GM18861 (cell line): Measurements from ENCODE around the gene ACAP3.

Experiments used
- ATAC-seq: cut with Tn5 transposase; IDR thresholded peaks from one replicate; pipeline ENCODE4 v1.9.1; 2021; ENCODE audit not compliant: unreplicated experiment

ACAP3 gene

DNA sequence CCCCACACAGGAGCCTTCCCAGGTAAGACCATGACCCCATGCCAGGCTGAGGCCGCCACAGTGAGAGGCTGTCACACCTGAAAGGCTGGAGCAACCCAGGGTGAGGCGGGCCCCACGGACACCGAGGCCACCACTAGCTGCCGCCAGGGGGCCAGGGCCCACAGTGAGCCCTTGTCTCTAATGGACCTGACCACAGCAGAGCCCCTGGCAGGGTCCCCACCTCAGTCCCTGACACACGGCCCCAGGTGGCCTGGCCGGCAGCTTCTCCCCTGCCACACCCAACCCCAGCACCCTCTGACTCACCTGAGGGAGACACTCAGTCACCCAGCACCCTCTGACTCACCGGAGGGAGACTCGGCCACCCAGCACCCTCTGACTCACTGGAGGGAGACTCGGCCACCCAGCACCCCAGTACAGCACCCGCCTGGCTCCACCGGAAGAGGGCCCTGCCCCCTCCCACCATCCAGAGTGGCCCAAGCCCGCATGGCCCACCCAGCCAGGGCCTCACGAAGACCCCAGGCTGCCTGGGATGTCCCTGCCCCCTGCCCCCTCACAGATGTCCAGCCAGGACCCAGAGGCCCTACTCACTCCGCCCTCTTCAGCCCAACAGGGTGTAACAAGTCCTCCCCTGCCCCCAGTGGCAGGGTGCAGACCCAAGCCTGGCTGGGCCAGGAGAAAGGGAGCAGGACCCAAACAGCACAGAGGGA, 37.1 kb upstream of the ACAP3 start:
- ATAC-seq, result no peak

GRCh38 chr1:1343811-1344421, 36.2 kb upstream of the ACAP3 start:
- ATAC-seq, result no peak

GRCh38 chr1:1342584-1343115, 34.9 kb upstream of the ACAP3 start:
- ATAC-seq, result no peak

DNA sequence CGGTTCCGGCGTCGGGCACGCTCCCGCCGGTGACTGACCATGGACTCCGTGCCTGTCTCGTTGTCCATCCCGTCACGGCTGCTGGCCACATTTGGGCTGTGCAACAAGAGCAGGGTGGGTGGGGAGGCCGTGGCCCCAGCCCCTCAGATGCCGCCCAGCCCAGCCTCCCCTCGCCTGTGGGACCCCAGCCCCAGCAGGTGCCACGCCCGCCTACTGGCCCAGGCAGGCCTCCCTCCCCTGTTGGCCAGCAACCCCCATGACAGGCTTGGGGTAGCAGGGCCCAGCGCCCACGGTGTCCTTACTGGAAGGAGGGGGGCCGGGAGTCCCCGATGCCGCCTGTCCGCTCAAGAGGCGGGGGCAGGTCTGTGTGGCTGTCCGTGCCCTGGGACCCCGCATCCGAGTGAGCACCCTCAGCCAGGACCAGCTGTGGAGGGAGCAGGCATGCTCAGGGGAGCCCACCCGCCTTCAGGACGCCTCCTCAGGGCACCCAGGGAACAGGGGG, 34.4 kb upstream of the ACAP3 start:
- ATAC-seq, result no peak

DNA sequence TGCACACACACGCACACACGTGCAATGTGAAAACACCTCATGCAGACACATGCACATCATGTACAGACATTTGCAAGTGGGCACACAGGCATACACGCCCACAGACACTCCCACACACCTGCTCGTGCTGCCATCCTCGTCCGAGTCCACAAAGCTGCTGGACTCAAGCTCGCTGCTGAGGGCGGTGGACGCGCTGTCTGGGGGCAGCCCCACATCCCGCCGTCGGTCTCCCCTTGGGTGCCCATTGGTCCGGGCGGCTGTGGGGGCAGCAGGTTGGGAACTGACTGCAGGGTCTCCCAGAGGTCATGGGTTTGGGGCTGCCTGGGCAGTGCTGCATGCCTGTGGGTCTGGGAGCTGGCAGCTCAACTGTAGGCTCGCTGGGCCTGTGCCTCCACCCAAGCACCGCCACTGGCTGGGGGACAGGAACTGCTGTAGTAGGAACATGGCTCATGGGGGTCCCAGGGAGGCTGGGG, 33.9 kb upstream of the ACAP3 start:
- ATAC-seq, result no peak

GRCh38 chr1:1340791-1341548, 33.2 kb upstream of the ACAP3 start:
- ATAC-seq, result no peak

- ATAC-seq, result no peak
Measured at GRCh38 chr1:1340185-1340584, 32.5 kb upstream of the ACAP3 start.

GRCh38 chr1:1338278-1338677, 30.5 kb upstream of the ACAP3 start:
- ATAC-seq, result no peak

GRCh38 chr1:1337793-1338147, 30.0 kb upstream of the ACAP3 start:
- ATAC-seq, result no peak

DNA sequence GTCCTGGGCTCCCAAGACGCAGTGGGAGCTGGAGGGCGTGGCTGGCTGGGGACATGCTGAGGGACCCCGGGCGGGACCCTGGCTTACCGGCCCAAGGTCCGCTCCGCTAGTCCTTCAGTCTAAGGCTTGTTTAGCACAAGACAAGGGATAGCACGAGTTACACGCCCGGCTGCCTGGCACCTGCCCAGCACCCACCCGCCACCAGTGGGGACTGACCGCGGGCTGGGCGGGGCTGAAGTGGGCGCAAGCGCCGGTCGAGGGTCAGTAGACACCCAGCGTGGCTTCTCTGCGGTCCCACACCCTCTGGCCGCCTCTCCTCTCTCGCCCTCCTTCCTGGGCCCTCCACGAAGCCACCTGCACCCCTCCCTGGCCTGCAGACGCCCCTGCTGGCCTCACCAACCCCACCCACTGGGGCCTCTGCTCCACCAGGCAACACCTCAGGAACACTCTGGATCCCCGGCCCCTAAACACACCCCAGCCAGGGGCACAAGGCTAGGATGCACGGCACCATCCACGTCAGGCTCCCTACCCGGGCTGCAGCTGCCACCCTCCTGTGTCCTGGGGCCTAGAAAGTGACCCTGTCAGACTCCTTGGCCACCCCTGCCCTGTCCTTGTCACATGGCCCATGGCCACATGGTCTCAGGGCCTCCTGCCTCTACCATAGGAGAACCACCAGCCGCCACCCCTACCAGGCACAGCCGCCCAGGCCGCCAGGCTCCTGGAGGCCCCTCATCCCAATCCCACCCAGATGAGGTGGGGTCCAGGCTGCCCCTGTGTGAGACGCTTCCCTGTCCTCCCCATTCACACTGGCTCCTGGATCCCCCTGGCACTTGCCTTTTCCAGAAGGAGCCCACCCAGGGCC, 29.4 kb upstream of the ACAP3 start:
- ATAC-seq, result no peak

DNA sequence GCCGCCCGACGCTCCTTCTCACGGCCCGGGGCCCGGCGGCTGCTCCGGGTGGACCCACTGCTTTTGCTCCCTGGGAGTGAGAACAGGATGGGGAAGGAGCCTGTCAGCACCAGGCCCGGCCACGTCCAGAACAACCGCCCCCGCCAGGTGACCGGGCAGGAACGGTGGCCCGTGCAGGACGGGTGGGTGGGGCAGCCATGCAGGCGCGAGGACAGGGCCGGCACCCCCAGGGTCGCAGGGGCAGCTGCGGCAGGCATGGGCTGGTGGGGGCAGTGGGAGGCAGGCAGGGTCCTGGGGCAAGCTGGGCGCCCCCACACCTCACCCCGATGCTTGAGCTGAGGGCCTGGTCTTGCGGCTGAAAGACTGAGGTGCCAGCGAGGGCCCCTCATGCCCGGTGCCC, 28.7 kb upstream of the ACAP3 start:
- ATAC-seq, result no peak

DNA sequence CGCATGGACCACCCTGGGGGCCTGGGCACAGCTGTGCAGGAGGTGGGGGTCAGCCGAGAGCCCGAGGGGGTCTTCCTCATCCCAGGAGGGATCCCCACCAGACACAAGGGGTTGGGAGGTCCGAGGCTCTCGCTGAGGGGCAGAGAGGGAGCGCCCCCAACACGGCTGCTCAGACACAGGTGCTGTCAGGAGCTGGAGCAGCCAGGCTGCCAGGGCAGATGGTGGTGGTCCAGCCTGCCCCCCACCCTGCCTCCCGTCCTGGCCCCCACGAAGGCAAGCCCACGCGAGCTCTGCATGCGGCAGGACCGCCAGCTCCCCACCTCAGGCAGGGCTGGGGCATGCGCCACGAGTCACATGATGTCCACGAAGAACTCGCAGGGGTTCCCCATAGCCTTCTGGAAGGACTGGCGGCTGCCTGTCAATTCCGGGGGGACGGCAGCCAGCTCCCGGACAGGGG, 28.1 kb upstream of the ACAP3 start:
- ATAC-seq, result no peak

GRCh38 chr1:1335283-1335682, 27.6 kb upstream of the ACAP3 start:
- ATAC-seq, result no peak

GRCh38 chr1:1334835-1335234, 27.1 kb upstream of the ACAP3 start:
- no peak for ATAC-seq

DNA sequence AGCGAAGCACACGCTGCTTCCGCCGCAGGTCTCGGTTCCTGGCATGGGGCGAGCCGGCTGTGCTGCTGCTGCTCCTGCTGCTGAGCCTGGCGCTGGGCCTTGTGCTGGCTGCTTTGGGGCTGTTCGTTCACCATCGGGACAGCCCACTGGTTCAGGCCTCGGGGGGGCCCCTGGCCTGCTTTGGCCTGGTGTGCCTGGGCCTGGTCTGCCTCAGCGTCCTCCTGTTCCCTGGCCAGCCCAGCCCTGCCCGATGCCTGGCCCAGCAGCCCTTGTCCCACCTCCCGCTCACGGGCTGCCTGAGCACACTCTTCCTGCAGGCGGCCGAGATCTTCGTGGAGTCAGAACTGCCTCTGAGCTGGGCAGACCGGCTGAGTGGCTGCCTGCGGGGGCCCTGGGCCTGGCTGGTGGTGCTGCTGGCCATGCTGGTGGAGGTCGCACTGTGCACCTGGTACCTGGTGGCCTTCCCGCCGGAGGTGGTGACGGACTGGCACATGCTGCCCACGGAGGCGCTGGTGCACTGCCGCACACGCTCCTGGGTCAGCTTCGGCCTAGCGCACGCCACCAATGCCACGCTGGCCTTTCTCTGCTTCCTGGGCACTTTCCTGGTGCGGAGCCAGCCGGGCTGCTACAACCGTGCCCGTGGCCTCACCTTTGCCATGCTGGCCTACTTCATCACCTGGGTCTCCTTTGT, 26.0 kb upstream of the ACAP3 start:
- no peak for ATAC-seq

- no peak for ATAC-seq
Measured at GRCh38 chr1:1332774-1333480, 25.2 kb upstream of the ACAP3 start.

- ATAC-seq, result no peak
Measured at GRCh38 chr1:1332031-1332755, 24.5 kb upstream of the ACAP3 start.

GRCh38 chr1:1331068-1331965, 23.6 kb upstream of the ACAP3 start, which contains the start of gene TAS1R3:
Gene TAS1R3 (plus strand): TSS chr1:1331280. CDS start chr1:1331346, 66 bp downstream.
- no peak for ATAC-seq
